Fibroblast of skin of back (primary cell): Measurements from ENCODE around the gene RNF224.
A peak's percentile ranks its signal among the peaks of the same experiment; 100 is the strongest.
"Not testable (repeated sequence)": the region's sequence is repeated elsewhere in the genome, so short reads cannot be mapped to it uniquely, and the experiment has no call there.

Source experiments
- DNase-seq: peaks from one replicate; pipeline ENCODE4 v3.0.0-alpha.2; 2013

Gene RNF224

GRCh38 chr9:137240841-137241489 is 13.7 kb downstream of the RNF224 start, which contains the start of gene TUBB4B:
TUBB4B (plus strand) TSS chr9:137241287; CDS start chr9:137241361, 74 bp downstream.
- peak; percentile 100 for DNase-seq

DNA sequence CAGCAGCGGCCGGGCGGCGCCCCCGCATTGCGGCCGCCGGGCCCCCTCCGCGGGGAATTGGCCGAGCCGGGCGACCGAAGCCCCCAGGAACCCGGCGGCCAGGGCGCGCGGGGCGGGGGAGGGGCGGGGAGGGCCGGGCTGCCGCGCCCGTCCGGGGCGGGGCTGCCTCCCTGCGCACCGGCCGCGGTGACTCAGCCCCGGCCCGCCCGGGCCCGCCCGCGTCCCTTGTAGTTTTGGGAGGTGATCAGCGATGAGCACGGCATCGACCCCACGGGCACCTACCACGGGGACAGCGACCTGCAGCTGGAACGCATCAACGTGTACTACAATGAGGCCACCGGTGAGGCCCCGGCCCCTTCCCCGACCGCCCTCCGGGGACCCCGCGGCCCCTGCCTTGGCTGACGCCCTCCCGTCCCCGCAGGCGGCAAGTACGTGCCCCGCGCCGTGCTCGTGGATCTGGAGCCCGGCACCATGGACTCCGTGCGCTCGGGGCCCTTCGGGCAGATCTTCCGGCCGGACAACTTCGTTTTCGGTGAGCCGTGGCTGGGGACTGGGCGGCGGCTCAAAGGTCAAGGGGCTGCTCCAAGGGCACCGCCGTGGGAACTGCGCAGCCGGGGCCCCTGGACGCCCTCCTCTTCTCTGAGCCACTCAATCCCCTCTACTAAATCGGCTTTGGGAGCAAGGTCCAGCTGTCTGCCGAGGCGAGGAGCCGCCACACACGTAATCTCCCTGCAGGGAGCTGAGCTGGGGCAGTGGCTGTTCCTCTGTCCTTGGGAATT is 14.4 kb downstream of the RNF224 start:
- peak; percentile 62 for DNase-seq

- no peak for DNase-seq
These were observed 15.2 kb downstream of the RNF224 start for GRCh38 chr9:137242269-137243203.

- not testable (repeated sequence) for DNase-seq
These were observed 15.9 kb downstream of the RNF224 start for GRCh38 chr9:137243266-137243625.

DNA sequence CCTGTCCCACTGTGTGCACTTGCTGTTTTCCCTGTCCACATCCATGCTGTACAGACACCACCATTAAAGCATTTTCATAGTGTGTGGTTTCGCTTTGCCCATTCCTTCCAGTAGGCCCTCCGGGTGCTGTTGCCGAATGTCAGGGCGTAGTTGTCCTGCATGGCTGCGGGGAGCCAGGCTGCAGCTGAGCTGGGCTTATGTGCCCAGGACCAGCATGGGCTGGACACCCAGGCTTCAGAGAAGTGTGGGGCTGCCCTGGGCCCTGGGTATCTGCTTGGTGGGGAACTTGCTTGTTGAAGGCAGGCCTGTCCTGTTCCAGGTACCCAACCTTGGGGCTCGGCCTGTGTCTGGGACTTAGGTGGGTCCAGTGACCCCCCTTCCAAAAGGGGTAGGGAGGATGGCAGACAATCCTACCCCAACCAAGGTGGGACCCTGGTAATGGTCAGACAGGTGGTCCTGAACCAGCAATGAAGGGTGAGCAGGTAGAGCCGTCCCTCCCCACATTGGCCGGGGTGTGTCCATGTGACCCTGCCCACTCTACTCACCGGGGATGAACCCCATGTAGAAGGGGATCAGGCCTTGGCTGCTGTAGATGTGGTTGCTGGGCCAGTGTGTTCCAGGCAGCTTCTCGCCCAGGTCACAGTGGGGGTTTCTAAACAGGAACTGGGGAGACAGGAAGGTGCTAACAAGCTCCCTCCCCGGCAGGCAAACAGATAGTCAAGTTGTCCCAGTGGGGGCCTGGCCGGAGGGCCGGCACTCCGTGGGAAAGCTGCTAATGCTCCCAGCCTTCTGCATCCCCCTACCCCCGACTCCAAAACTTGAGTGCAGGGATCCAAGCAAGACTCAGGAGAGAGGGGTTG is 16.6 kb downstream of the RNF224 start:
- DNase-seq: no peak

DNA sequence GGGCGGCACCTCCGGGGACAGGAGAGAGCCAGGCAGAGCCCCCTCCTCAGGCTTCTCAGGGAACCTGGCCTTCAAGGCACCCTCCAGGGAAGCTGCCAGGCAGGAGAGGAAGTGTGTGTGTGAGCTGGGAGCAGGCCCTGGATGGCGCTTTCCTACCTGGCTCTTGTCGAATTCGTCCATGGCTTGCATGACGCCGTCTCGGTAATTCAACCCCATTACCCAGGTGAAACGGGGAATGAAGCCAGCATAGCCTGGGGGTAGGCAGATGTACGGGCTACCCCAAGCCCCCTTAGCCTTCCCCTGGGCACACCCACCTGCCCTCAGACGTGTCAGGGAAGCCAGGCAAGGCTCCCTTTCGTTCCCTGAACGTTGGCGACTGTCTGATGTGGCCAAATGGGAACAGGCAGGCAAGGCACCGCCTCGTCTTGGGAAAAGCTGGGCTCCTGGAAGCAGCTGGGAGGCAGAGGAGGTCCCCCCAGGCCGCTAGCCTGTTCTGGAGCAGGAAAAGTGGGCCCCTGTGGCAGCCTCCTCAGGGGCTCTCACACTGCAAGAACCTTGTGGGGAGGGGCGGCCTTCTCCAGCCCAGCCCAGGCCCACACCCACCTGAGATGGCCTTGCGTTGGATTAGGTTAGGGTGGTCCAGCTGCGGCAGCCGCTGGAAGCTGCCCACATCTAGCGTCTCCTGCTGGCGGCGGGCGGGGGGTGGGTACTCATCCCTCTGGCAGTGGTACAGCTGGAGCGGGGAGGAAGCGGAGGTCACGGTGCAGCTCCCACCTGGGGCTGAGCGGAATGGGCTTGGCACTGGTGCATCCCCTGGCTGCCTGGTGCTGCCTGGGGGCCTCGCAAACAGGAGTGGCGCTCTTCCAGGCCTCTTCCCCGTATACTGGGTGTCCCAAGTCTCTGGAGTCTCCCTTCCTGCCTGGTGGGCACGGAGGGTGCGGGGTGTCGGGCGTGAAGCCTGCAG is 17.5 kb downstream of the RNF224 start:
- no peak for DNase-seq

GRCh38 chr9:137245450-137246421 is 18.4 kb downstream of the RNF224 start:
- DNase-seq: no peak

- DNase-seq: no peak
These were observed 20.0 kb downstream of the RNF224 start for GRCh38 chr9:137247135-137247915.

GRCh38 chr9:137247916-137248175 is 20.5 kb downstream of the RNF224 start:
- no peak for DNase-seq

DNA sequence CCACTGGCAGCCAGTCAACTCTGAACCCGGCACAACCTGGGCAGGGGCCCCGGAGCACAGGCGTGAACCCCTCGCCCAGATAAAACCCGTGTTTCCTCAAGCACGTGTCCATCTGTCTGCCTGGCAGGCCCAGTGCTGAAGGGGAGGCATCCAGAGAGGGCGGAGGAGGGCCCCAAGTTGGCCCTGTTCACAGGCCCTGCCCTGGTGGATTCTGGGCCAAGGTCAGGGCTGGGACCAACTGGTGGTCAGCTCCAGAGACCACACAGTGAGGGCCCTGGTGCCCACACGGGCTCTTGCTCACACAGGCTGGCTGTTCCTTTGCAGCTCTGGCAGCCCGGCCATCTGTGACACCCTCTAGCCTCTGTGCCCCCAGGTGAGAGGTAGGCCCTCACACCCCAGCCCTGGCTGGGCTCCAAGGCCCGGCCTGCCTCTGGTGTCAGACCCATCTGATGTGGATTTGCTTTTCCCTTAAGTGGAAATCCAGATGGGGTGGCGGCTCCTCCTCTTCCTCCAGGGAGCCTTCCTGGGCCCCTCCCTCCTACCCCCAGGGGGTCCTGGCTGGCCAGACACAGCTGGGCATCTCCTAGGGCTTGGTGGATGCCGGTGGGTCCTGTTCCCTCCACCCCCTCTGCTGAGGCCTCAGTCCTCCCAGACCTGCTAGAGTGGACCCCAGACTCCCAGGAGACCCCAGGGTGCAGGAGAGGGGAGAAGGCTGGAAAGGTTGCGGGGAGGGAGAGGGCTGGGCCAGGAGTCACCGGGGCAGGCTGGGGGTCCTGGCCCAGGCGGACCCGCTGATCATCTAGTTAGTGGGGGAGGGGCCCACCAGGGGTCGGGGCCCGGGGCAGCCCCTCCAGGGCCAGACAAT is 23.3 kb downstream of the RNF224 start:
- DNase-seq: no peak

DNA sequence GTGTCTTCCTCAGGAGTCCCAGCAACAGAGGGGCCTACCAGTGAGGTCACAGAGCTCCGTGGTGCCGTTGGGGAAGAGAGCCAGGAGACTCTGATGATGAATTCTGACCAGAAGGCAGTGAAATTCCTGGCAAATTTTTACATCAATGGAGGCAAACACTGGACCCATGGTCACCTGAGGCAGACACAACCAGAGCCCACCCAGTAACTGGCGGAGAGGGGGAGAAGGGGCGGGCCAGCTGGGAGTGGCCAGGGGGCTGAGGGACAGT is 23.8 kb downstream of the RNF224 start, which contains the start of gene STPG3:
Gene STPG3 (plus strand): TSS at position 93 of the 268 bp plus-strand sequence. CDS start 1 bp downstream, at position 94.
- DNase-seq: no peak

- DNase-seq: no peak
These were observed 24.4 kb downstream of the RNF224 start for GRCh38 chr9:137251490-137252268.

DNA sequence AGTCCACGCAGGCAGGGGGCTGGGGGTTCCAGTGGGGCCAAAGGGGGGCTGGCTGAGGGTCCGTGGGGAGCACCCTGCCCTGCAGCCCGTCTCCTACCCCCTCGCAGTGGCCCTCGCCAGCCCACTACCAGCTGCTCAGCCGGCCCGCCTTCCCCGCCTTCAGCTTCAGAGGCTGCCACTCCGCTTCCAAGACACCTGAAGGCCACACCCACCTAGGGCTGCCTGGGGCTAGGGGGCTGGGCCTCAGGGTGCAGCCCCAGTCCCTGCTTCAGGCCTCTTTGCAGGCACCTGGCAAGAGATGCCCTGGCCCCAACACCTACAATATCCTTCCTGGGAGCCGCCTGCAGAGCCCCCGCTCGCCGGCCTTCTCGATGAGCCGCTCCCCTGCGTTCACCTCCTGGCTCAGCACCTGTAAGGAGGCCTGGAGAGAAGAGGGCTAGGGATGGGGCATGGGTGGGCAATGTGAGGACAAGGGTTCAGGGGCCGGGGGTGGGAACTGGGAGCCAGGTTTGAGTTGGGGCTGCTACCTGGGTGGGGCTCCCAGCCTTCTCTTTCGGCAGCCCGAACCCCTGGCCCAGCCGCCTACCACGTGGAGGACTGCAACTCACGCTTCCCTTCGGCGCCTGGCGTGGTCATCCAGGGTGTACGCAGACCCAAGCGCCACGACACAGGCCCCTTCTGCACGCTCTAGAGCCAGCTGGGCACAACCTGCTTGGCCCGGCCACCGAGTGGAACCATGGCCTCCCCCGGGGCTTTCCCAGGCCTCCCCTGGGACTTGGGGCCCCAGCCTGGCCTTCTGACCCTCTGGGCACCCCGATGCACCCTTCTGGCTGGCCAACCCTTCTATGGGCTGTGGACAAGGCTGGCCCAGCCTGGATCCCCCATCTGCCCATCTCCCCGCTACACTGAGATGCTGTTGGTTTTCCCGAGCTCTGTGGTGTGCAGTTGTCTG is 25.5 kb downstream of the RNF224 start:
- no peak for DNase-seq

GRCh38 chr9:137253717-137254623 is 26.7 kb downstream of the RNF224 start:
- no peak for DNase-seq
